GM21515 (cell line): ENCODE results near the gene MANBA.
A peak's percentile ranks its signal among the peaks of the same experiment; 100 is the strongest.

Experiments
- ATAC-seq: cut with Tn5 transposase; IDR thresholded peaks from one replicate; pipeline ENCODE4 v1.9.1; 2021; ENCODE audit not compliant: unreplicated experiment

Gene MANBA

GRCh38 chr4:102760645-102761295 lies at the start of gene MANBA:
Gene MANBA (minus strand): TSS chr4:102760968. CDS start chr4:102760894, 74 bp downstream.
- ATAC-seq = peak; percentile 95

- ATAC-seq = no peak
Measured at GRCh38 chr4:102809691-102810090, 48.9 kb upstream of the MANBA start.

GRCh38 chr4:102809190-102809589 lies 48.4 kb upstream of the MANBA start:
- ATAC-seq = peak; percentile 59

- no peak for ATAC-seq
Measured at GRCh38 chr4:102808009-102808408, 47.2 kb upstream of the MANBA start.

GRCh38 chr4:102807345-102807744 lies 46.6 kb upstream of the MANBA start:
- ATAC-seq = no peak

- no peak for ATAC-seq
Measured at GRCh38 chr4:102799816-102800215, 39.0 kb upstream of the MANBA start.

- ATAC-seq = no peak
Measured at GRCh38 chr4:102794999-102795398, 34.2 kb upstream of the MANBA start.

- ATAC-seq = no peak
Measured at GRCh38 chr4:102792361-102792936, 31.7 kb upstream of the MANBA start.

- no peak for ATAC-seq
Measured at GRCh38 chr4:102791318-102791835, 30.6 kb upstream of the MANBA start.

GRCh38 chr4:102789317-102789717 lies 28.5 kb upstream of the MANBA start:
- ATAC-seq = no peak

GRCh38 chr4:102787944-102788343 lies 27.2 kb upstream of the MANBA start:
- ATAC-seq = no peak

- no peak for ATAC-seq
Measured at GRCh38 chr4:102787096-102787881, 26.5 kb upstream of the MANBA start.

- no peak for ATAC-seq
Measured at GRCh38 chr4:102786279-102786678, 25.5 kb upstream of the MANBA start.

GRCh38 chr4:102783006-102783405 lies 22.2 kb upstream of the MANBA start:
- no peak for ATAC-seq

GRCh38 chr4:102781570-102781969 lies 20.8 kb upstream of the MANBA start:
- ATAC-seq = no peak

GRCh38 chr4:102780476-102781144 lies 19.8 kb upstream of the MANBA start:
- no peak for ATAC-seq

- no peak for ATAC-seq
Measured at GRCh38 chr4:102779204-102779603, 18.4 kb upstream of the MANBA start.

GRCh38 chr4:102778720-102779119 lies 18.0 kb upstream of the MANBA start:
- no peak for ATAC-seq

GRCh38 chr4:102775805-102776204 lies 15.0 kb upstream of the MANBA start:
- ATAC-seq = no peak

GRCh38 chr4:102774254-102774653 lies 13.5 kb upstream of the MANBA start:
- ATAC-seq = no peak

GRCh38 chr4:102772738-102773340 lies 12.1 kb upstream of the MANBA start:
- no peak for ATAC-seq
